GM19328 (cell line): ENCODE data around the gene EN1.

Experiments
- ATAC-seq: cut with Tn5 transposase; IDR thresholded peaks from one replicate; pipeline ENCODE4 v1.9.1; 2021; ENCODE audit warnings: mild to moderate bottlenecking, moderate library complexity; ENCODE audit not compliant: unreplicated experiment

Gene EN1

DNA sequence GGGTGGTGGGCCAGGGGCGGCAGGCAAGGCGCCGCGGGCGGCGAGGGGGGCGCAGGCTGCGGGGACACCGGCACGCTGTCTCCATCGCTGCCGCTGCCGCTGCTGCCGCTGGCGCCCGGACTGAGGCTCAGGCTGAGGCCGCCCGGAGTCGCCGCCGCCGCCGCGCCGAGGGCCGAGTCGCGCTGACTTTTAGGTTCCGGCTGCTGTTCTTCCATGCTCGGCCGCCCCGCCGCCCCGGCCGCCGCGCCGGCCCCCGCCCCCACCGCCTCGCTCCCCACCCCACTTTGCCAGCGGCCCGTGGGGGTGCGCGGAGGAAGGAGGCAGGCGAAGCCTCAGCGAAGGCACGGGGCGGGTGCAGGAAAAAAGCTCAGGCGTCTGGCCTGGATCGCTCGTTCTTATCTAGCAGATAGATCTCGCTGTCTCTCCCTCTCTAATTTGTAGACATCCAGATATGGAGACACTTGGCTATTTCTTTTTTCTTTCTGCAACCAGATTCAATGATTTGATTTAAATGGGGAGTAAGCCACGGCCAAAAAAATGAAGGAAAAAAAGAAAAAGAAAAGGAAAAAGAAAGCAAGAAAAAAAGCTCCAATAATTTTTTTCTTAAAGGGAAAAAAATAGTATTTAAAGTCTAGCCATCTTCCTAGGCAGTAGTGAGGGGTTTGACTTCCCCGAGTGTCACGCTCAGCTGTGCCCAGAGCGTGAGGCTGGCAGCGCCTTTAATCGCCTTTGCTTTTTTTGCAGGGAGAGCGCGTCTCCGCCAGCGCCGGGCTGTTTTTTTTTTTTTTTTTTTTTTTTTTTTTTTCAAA is at the start of gene EN1:
TSS of gene EN1 (minus strand) at position 696 of the 809 bp plus-strand sequence. CDS start at position 215, 481 bp downstream.
- ATAC-seq: no peak

- ATAC-seq: no peak
These were observed 45.7 kb upstream of the EN1 start for GRCh38 chr2:118893100-118893499.

GRCh38 chr2:118889995-118890394 is 42.5 kb upstream of the EN1 start:
- no peak for ATAC-seq

DNA sequence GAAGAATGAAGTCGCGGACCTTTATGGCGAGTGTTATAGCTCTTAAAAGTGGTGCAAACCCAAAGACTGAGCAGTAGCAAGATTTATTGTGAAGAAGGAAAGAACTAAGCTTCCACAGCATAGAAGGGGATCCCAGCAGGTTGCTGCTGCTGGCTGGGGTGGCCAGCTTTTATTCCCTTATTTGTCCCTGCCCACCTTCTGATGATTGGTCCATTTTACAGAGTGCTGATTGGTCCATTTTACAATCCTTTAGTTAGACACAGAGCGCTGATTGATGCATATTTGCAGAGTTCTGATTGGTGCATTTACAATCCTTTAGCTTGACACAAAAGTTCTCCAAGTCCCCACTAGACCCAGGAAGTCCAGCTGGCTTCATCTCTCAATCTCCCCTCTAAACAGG is 36.3 kb upstream of the EN1 start:
- no peak for ATAC-seq

- no peak for ATAC-seq
These were observed 35.4 kb upstream of the EN1 start for GRCh38 chr2:118882693-118883336.

DNA sequence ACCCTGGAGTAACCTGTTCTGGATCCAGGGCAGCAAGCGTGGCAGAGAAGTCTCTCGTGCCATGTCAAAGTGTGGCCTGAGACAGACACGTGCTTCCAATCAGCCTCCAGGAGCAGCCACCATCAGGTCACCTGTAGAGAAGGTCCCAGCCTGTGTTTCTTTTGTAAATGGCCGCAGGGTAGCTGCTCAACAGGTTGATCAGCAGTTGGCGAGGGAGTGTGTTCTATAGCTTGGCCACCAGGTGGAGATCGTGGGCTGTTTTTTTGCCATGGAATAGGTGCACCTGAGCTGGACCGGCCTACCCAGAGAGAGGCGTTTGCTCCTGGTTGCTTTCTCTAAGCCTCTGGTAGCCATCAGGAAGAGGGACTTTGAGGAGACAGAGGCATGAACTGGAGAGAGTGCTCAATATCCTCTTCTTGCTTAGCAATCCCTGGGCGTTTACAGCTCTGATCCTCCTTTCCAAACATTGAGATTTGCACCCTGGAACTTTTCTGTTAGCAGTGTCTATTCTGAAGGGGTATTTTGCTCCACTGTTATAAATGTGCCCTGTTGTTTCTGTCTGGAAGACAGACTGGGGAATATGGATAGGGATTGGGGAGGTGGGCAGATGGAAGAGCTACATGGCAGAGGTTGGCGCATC is 34.2 kb upstream of the EN1 start:
- ATAC-seq: peak; percentile 91

DNA sequence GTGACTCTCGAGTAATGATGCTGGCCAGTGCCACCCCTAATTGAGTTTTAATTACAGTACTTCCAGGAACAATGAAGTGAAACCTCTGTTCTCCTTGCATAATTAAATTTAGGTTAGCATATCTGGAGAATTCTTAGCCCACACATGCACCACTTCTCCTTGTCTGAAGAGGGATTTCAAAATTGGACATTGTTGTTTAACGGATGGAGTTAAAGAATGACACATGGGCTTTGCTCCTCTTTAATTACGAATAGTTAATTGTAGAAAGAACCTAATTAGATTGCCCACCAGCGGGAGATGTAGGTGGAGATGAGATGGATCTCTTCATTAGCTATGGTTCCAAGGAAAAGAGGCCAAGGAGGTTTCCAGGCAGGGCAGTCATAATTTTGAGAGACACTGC is 33.1 kb upstream of the EN1 start:
- no peak for ATAC-seq

DNA sequence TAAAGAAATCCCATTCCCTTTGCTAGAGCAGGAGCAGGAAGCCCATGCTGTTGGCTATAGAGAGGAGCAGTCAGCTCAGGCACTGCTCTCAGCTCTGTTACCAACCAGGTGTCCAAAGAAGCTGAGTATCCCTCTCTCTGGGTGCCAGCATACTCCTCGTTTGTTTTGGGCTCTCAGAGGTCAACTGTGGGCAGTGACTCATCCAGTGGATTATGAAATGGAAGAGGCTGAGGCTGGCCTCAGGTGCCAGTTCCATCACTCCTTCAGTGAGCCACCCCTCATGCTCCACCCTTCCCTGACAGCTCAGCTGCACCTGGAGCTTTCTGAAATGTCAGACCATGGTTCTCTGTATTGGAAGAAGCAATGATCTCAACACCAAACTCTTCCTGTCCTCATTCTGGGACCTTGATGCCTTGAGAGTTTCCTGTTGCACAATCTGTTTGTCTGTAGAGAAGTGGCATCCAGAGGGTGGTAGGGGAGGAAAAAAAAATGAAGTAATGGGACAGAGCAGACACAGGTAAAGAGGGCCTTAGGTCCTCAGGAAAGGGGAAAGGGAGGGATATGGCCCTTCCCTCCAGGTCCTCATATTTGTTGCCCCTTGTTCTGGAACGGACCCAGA is 31.2 kb upstream of the EN1 start:
- no peak for ATAC-seq

DNA sequence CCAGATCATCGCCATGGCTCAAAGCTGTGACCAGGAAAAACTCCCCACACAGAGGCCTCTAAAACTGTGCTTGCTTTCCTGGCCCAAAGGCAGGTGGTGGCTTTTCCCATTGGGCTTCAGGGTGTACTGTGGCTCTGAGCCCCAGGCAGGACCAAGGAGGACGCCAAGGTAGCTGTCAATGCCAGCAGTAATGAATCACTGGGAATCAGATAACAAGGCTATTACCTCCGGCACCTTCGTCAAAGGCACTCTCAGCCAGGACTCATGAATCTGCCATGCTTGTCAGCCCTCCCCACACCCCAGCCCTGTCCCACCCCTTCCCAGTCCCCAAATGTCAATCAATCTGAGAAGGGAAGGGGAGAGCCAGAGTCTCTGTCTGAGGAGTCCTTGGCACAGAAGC is 27.9 kb upstream of the EN1 start:
- ATAC-seq: no peak

DNA sequence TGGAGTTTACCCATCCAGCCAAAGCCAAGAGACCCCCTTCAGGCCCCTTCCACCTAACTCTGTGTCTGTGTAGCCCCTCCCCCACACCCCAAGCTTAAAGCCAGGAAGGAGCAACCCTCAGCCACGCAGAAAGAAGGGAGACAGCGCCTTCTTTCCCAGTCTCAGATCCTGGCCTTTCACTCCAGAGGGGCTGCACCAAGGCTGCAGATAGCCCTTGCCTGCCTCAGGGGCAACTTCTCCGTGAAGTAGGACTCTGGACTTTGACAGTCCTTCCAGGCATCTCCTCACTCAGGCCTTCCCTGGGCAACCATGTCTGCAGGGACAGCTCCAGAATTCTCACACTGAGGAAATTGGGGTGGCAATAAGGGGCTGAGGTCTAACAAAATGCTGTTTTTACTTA is 26.9 kb upstream of the EN1 start:
- ATAC-seq: no peak

DNA sequence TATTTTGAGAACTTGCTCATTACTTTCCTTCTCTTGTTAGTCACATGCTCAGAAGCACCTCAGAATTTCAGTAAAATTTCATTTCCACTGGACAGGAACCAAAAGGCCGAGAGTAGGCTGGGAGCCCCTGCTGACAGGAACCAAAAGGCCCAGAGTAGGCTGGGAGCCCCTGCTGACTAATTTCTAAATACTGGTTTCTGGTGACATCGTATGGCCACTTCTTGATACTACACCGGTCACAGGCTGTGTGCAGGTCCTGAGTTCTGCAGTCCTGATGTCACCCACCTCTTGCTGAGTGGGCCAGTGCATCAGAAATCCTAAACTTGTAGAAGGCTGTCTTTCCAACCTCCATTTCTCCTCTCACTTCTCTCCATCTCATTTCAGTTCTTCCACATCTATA is 17.7 kb upstream of the EN1 start:
- ATAC-seq: peak; percentile 93

- no peak for ATAC-seq
These were observed 16.8 kb upstream of the EN1 start for GRCh38 chr2:118864207-118864606.

- ATAC-seq: no peak
These were observed 14.3 kb upstream of the EN1 start for GRCh38 chr2:118861731-118862130.

GRCh38 chr2:118861242-118861641 is 13.8 kb upstream of the EN1 start:
- no peak for ATAC-seq

- ATAC-seq: no peak
These were observed 13.1 kb upstream of the EN1 start for GRCh38 chr2:118860506-118860905.

- no peak for ATAC-seq
These were observed 11.8 kb upstream of the EN1 start for GRCh38 chr2:118859157-118859770.

- no peak for ATAC-seq
These were observed 11.2 kb upstream of the EN1 start for GRCh38 chr2:118858485-118859156.

DNA sequence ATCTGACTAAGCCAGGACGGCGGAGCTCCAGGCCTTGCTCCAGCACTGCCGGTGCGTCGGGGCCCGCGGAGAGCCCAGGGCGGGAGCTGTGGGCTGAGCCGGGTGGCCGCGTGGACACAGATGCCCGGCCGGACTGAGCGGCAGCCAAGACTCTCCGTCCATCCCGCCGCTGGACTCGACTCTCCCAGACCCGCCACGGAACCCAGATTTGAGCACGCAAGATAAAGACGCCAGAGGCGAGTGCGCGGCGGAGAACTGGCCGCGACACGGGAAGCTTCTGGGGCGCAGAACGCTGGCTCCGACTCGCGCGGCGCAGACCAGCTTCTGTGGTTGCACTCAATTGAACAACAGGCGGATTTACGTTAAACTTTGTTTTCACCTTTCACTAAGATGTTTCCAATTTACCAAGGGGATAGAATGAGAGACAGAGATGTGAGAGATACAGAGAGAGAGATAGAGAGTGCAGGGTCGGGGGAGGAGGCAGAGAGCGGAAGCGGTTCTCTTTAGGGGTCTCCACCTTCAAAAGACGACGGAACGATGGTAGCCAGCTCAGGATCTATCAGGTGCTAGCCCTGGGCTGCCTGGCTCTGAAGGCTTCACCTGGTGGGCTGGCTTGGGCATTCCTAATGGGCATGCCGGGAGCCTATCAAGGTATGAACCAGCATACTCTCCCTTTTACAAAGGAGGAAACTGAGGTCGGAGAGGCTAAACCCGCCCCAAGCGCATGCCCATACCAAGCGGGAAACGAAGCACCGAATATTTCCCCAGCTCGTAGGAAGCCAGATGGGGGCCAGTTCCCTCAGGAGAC is 10.4 kb upstream of the EN1 start:
- ATAC-seq: no peak

DNA sequence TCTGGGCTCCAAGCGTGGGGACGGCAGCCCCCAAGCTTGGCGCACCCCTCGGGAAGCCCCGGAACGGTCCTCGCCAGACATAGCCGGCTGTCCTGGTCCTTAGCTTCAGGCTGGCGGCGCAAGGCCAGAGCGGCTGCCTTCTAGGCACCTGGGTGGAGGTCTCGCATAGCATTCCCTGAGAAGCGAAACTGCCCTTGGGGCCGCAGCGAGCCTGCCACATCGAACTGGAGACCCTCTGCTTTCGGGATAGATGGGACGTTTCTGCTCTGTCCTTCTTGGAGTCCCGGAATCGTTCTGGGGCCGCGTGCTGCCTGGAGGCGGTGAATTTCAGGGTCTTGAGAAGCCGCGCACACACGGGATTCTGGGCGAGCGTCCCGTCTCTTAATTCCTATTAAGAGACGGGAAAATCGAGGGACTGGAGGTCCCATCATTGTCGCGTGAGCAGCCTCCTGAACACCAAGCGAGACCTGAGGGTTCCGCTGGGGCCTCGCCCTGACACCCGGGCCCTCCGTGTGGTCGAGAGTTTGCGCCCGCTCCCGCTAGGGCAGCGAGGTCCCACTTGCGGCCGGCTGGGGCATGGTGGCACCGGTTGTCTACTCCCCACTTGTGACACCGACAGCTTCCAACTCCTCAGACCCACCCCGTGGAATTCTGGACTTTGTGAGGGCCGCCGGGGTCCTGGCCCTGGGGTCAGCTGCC is 9.7 kb upstream of the EN1 start:
- ATAC-seq: no peak
